HepG2 (cell line): ENCODE data around the gene ALKBH5. TPM values are rescaled to one million over a fixed set of nuclear protein-coding genes. Genes with fewer than 3 reads are reported as not detected.

ENCODE experiments used
- ATAC-seq: fragments of 200-7000 bp; cut with Tn5 transposase; 3 replicates; pipeline ENCODE4 v1.9.1; 2020; ENCODE audit warnings: mild to moderate bottlenecking, moderate library complexity
- BruUV-seq: library from RNA; stranded (reverse); fragments of 400-500 nt; replicated peaks from 2 replicates; lab custom pipeline; 2021; lab: Mats Ljungman, UMichigan
- CTCF ChIA-PET: fragments of 300-600 bp; formaldehyde crosslinking; extraction: SDS; loops from one replicate; lab custom pipeline; 2021; ENCODE audit warnings: low total read pairs, inconsistent platforms, low intra/inter-chr PET ratio; lab: Yijun Ruan, JAX
- POLR2A ChIA-PET: fragments of 350-600 bp; sonication (Branson Sonifier 250); formaldehyde crosslinking; loops from one replicate; lab custom pipeline; 2020; ENCODE audit warnings: antibody characterized with exemption, inconsistent platforms; lab: Yijun Ruan, JAX
- DNase-seq: peaks from one replicate; pipeline ENCODE4 v3.0.0-alpha.2; 2015; ENCODE audit warnings: low spot score
- FAIRE-seq: peaks from 3 replicates; lab custom pipeline; 2011; peaks lifted over from hg19 to GRCh38; lab: Jason Lieb, UNC
- H2AFZ ChIP-seq: one replicate; pipeline ENCODE4 v1.6.1; 2011; ENCODE audit warnings: low read length, inconsistent platforms
- H3K27ac ChIP-seq: fragments of 300-600 bp; 3 replicates; pipeline ENCODE4 v1.8.0; 2011; ENCODE audit warnings: mixed run types, mild to moderate bottlenecking, mixed read lengths, low read length, inconsistent platforms; ENCODE audit not compliant: insufficient read depth; ENCODE audit errors: extremely low read length
- H3K27me3 ChIP-seq, 2 experiments: fragments of 200-600 bp in 1 of 2; 2 replicates in 1 of 2; 3 replicates in 1 of 2; pipeline versions ENCODE4 v1.6.0 to v1.8.0; 2011; ENCODE audit warnings: low read length in 2 of 2, mild to moderate bottlenecking in 2 of 2, moderate library complexity in 2 of 2, inconsistent platforms in 1 of 2; ENCODE audit not compliant: insufficient read depth in 2 of 2, control insufficient read depth in 1 of 2
- H3K36me3 ChIP-seq, 2 experiments: fragments of 200-600 bp in 1 of 2; replicated peaks in 1 of 2; 2 replicates in 1 of 2; 3 replicates in 1 of 2; pipeline versions ENCODE4 v1.5.1 to v1.8.0; 2011; ENCODE audit warnings: low read length in 2 of 2, inconsistent platforms in 1 of 2; ENCODE audit not compliant: insufficient read depth in 2 of 2, control insufficient read depth in 1 of 2
- H3K4me1 ChIP-seq: 2 replicates; pipeline ENCODE4 v1.5.1; 2012; ENCODE audit warnings: low read length, inconsistent platforms; ENCODE audit not compliant: insufficient read depth
- H3K4me2 ChIP-seq: 2 replicates; pipeline ENCODE4 v1.6.0; 2011; ENCODE audit warnings: low read depth, low read length, inconsistent platforms
- H3K4me3 ChIP-seq, 3 experiments: fragments of 200-600 bp in 1 of 3; sonication (generic), shearing (Covaris generic) in 1 of 3; replicated peaks in 1 of 3; 2 replicates each; pipeline ENCODE4 v1.5.1; 2011 to 2016; ENCODE audit warnings: low read length in 3 of 3, inconsistent platforms in 2 of 3, low read depth in 2 of 3, mild to moderate bottlenecking in 2 of 3, control low read depth in 1 of 3, mixed read lengths in 1 of 3; ENCODE audit not compliant: insufficient read depth in 1 of 3
- H3K79me2 ChIP-seq: one replicate; pipeline ENCODE4 v1.6.1; 2011; ENCODE audit warnings: low read length, inconsistent platforms; ENCODE audit not compliant: insufficient read depth
- H3K9ac ChIP-seq: 2 replicates; pipeline ENCODE4 v1.6.0; 2011; ENCODE audit warnings: mild to moderate bottlenecking, low read depth, low read length, inconsistent platforms; ENCODE audit not compliant: insufficient read depth
- H3K9me3 ChIP-seq: 2 replicates; pipeline ENCODE4 v1.5.1; 2012; ENCODE audit warnings: mild to moderate bottlenecking, low read length
- H4K20me1 ChIP-seq: 2 replicates; pipeline ENCODE4 v1.6.0; 2011; ENCODE audit warnings: inconsistent platforms, mild to moderate bottlenecking, low read length, moderate library complexity; ENCODE audit not compliant: insufficient read depth
- CAMTA2 ChIP-seq: sonication (generic); formaldehyde crosslinking; IDR thresholded peaks from 2 replicates; pipeline ENCODE4 v1.4.0; 2020; ENCODE audit warnings: mild to moderate bottlenecking, missing genetic modification reagents, borderline replicate concordance
- FOXP1 ChIP-seq, 2 experiments: fragments of 450-650 bp in 1 of 2; IDR thresholded peaks; 2 replicates each; pipeline ENCODE4 v1.6.1; 2017 to 2018; ENCODE audit warnings: antibody characterized with exemption in 1 of 2
- GABPA ChIP-seq, 2 experiments: IDR thresholded peaks; 2 replicates each; pipeline ENCODE4 v1.6.1; 2011 to 2016; ENCODE audit warnings: low read depth in 2 of 2, low read length in 1 of 2, missing biosample characterization in 1 of 2, missing genetic modification characterization in 1 of 2
- HDAC1 ChIP-seq: sonication (generic); formaldehyde crosslinking; IDR thresholded peaks from 2 replicates; pipeline ENCODE4 v1.5.1; 2020; ENCODE audit warnings: mild to moderate bottlenecking, missing genetic modification reagents
- HOMEZ ChIP-seq: IDR thresholded peaks from 2 replicates; pipeline ENCODE4 v1.6.1; 2016; ENCODE audit warnings: low read depth
- KLF12 ChIP-seq: sonication (generic); formaldehyde crosslinking; IDR thresholded peaks from 2 replicates; pipeline ENCODE4 v1.4.0; 2020; ENCODE audit warnings: missing genetic modification reagents, borderline replicate concordance
- MAF1 ChIP-seq: sonication (generic); formaldehyde crosslinking; IDR thresholded peaks from 2 replicates; pipeline ENCODE4 v1.5.0; 2020; ENCODE audit warnings: missing genetic modification reagents, borderline replicate concordance
- NKX3-1 ChIP-seq: sonication (generic); formaldehyde crosslinking; IDR thresholded peaks from 2 replicates; pipeline ENCODE4 v1.5.0; 2020; ENCODE audit warnings: missing genetic modification reagents
- POLR2AphosphoS5 ChIP-seq: IDR thresholded peaks from 2 replicates; pipeline ENCODE4 v1.6.1; 2012; ENCODE audit warnings: low read depth, low read length
- SIX1 ChIP-seq: sonication (generic); formaldehyde crosslinking; IDR thresholded peaks from 2 replicates; pipeline ENCODE4 v1.4.0; 2020; ENCODE audit warnings: missing genetic modification reagents, borderline replicate concordance
- ZBTB34 ChIP-seq: sonication (generic); formaldehyde crosslinking; IDR thresholded peaks from 2 replicates; pipeline ENCODE4 v1.8.0; 2022; ENCODE audit warnings: mild to moderate bottlenecking, missing genetic modification reagents
- ZC3H4 ChIP-seq: sonication (generic); formaldehyde crosslinking; IDR thresholded peaks from 2 replicates; pipeline ENCODE4 v1.4.0; 2020; ENCODE audit warnings: missing genetic modification reagents, borderline replicate concordance
- ZHX1 ChIP-seq: sonication (generic); formaldehyde crosslinking; IDR thresholded peaks from 2 replicates; pipeline ENCODE4 v1.8.1; 2022; ENCODE audit warnings: low read depth, mild to moderate bottlenecking, missing genetic modification reagents
- ZNF564 ChIP-seq: sonication (generic); formaldehyde crosslinking; IDR thresholded peaks from 2 replicates; pipeline ENCODE4 v1.8.1; 2023; ENCODE audit warnings: mild to moderate bottlenecking, missing genetic modification reagents
- ZNF710 ChIP-seq: sonication (generic); formaldehyde crosslinking; IDR thresholded peaks from 2 replicates; pipeline ENCODE4 v1.5.0; 2020; ENCODE audit warnings: mild to moderate bottlenecking, missing genetic modification reagents, borderline replicate concordance
- ZNF850 ChIP-seq: sonication (generic); formaldehyde crosslinking; conservative IDR thresholded peaks from 2 replicates; pipeline ENCODE4 v1.9.0; 2021; ENCODE audit warnings: mild to moderate bottlenecking, missing genetic modification reagents
- ZNF878 ChIP-seq: sonication (generic); formaldehyde crosslinking; IDR thresholded peaks from 2 replicates; pipeline ENCODE4 v1.8.1; 2023; ENCODE audit warnings: mild to moderate bottlenecking, missing genetic modification reagents, moderate library complexity
- WGBS: methylation state at CpG from one replicate; pipeline ENCODE4 v1.1.6; 2017; ENCODE audit warnings: low lambda C conversion rate; 5-methylcytosine and 5-hydroxymethylcytosine counted together
- in situ Hi-C: cut with HindIII; loops from 2 replicates; pipeline ENCODE4 v1.10.0; 2017; ENCODE audit warnings: low pct_unique_long_range_greater_than_20kb; ENCODE audit not compliant: extremely low pct_ligation_motif_present
- intact Hi-C: fragments of 100-400 bp; cut with micrococcal nuclease; formaldehyde crosslinking; loops from one replicate; pipeline ENCODE4 v1.10.0; 2022; ENCODE audit not compliant: unreplicated experiment
- polyA plus RNA-seq, 8 experiments: library from polyadenylated mRNA; depleted of rRNA in 3 of 8; stranded (reverse) in 7 of 8; unstranded in 1 of 8; fragments of >200 nt; fragmentation: Illumina TruSeq in 4 of 8; extraction: Trizol in 4 of 8; gene quantifications; 2 replicates each; pipeline versions ENCODE4 v1.2.1 to v1.2.3, GENCODE V29; 2011 to 2016; ENCODE audit warnings: low read depth in 4 of 8, missing spikeins in 1 of 8, mixed read lengths in 1 of 8; ENCODE audit not compliant: insufficient read depth in 1 of 8
- total RNA-seq, 5 experiments: library from RNA; depleted of rRNA; stranded (reverse); fragments of >200 nt; fragmentation: Illumina TruSeq; extraction: Trizol; gene quantifications; 2 replicates each; pipeline ENCODE4 v1.2.3, GENCODE V29; 2016; ENCODE audit warnings: low read depth in 1 of 5

The ALKBH5 gene
- total and polyA plus RNA-seq, 2 of the 13 experiments (the other 11 are each of a cell fraction or from before 2014, with no cell fraction given) = 68.9 to 76.9 TPM

- in situ Hi-C loops = no loop called here
- Histone ChIP-seq H3K27me3 (peaks cover 7 to 13% of the 10 kb centered on the region in 2 experiments), H4K20me1 (no peaks in the 10 kb centered on the region), H3K4me1 (peaks cover 24% of the 10 kb centered on the region), H3K27ac (no peak overlapping the region), H3K36me3 (no peaks in the 10 kb centered on the region), H3K79me2 (no peaks in the 10 kb centered on the region), H3K4me2 (no peak overlapping the region), H2AFZ (no peak overlapping the region), H3K9me3 (no peaks in the 10 kb centered on the region), H3K9ac (no peak overlapping the region), H3K4me3 (no peak overlapping the region)
- ChIA-PET POLR2A (no interaction called here), CTCF (no interaction called here)
- ATAC-seq (no peak), FAIRE-seq (no peak), DNase-seq (no peak)
- 17% methylated on average over 7 of the region's 7 CpGs for WGBS
- intact Hi-C loops = no loop called here
- TF ChIP-seq ZC3H4 (CRISPR knock-in tag) = no peak
- TF ChIP-seq KLF12 (CRISPR knock-in tag) = no peak
- no peak for TF ChIP-seq HOMEZ (CRISPR knock-in tag)
- TF ChIP-seq ZNF850 (CRISPR knock-in tag) = no peak
- no peak for TF ChIP-seq MAF1 (CRISPR knock-in tag)
- TF ChIP-seq ZHX1 (CRISPR knock-in tag) = no peak
- TF ChIP-seq ZBTB34 (CRISPR knock-in tag) = no peak
- no peak for TF ChIP-seq SIX1 (CRISPR knock-in tag)
- TF ChIP-seq CAMTA2 (CRISPR knock-in tag) = no peak
- TF ChIP-seq ZNF564 = no peak
- no peak for TF ChIP-seq GABPA (IDR thresholded peaks at IDR 0.05; ENCODE audit: low read depth, low read length)
- no peak for TF ChIP-seq GABPA (CRISPR knock-in tag; IDR thresholded peaks at IDR 0.05; ENCODE audit: low read depth)
- no peak for TF ChIP-seq POLR2AphosphoS5
- no peak for TF ChIP-seq ZNF878 (CRISPR knock-in tag)
- no peak for TF ChIP-seq ZNF710 (CRISPR knock-in tag)
- no peak for TF ChIP-seq FOXP1 (IDR thresholded peaks at IDR 0.05)
- TF ChIP-seq FOXP1 (CRISPR knock-in tag; IDR thresholded peaks at IDR 0.05) = no peak
- TF ChIP-seq NKX3-1 (CRISPR knock-in tag) = no peak
- TF ChIP-seq HDAC1 (CRISPR knock-in tag) = no peak
- BruUV-seq = no TSS peak
Measured at GRCh38 chr17:18176176-18176575, 7.5 kb upstream of the ALKBH5 start.
